22Rv1 (cell line): ENCODE results near the gene ALG14.

Experiments used
- CTCF ChIP-seq: fragments of 450-650 bp; IDR thresholded peaks from 2 replicates; pipeline ENCODE4 v1.5.1; 2017; ENCODE audit warnings: mild to moderate bottlenecking
- ZFX ChIP-seq: fragments of 450-650 bp; IDR thresholded peaks from 2 replicates; pipeline ENCODE4 v1.6.1; 2017; ENCODE audit warnings: antibody characterized with exemption, borderline replicate concordance

GRCh38 chr1:94976971-94977548 is 95.7 kb downstream of the ALG14 start:
- TF ChIP-seq CTCF (no peak), ZFX (no peak)
